IPS DF 6.9 (cell line): ENCODE measurements around the gene FASTKD3.
"Not testable (repeated sequence)": the region's sequence is repeated elsewhere in the genome, so short reads cannot be mapped to it uniquely, and the experiment has no call there.

Experiments
- DNase-seq: peaks from one replicate; pipeline ENCODE4 v3.0.0-alpha.2; 2013; ENCODE audit warnings: low read depth, low spot score
- H3K27ac ChIP-seq: one replicate; pipeline ENCODE4 v1.5.1; 2013; ENCODE audit warnings: low read length, control low read depth
- H3K27me3 ChIP-seq: 2 replicates; pipeline ENCODE4 v1.6.1; 2013; ENCODE audit warnings: mild to moderate bottlenecking, low read length; ENCODE audit not compliant: control insufficient read depth, insufficient read depth
- H3K36me3 ChIP-seq: 2 replicates; pipeline ENCODE4 v1.6.1; 2013; ENCODE audit warnings: low read length; ENCODE audit not compliant: control insufficient read depth, insufficient read depth
- H3K4me1 ChIP-seq: 2 replicates; pipeline ENCODE4 v1.6.1; 2013; ENCODE audit warnings: low read length; ENCODE audit not compliant: control insufficient read depth, insufficient read depth
- H3K4me3 ChIP-seq: 2 replicates; pipeline ENCODE4 v1.5.1; 2013; ENCODE audit warnings: mild to moderate bottlenecking, low read length
- H3K9me3 ChIP-seq: 2 replicates; pipeline ENCODE4 v1.6.1; 2013; ENCODE audit warnings: low read length, inconsistent platforms; ENCODE audit not compliant: control insufficient read depth, insufficient read depth
- WGBS: extraction: QIAGEN DNeasy Blood & Tissue Kit; methylation state at CpG from one replicate; pipeline ENCODE4 v1.1.7; 2013; ENCODE audit warnings: mixed read lengths, missing lambda C conversion rate; ENCODE audit not compliant: insufficient read length, insufficient coverage; 5-methylcytosine and 5-hydroxymethylcytosine counted together

Gene FASTKD3, protein sequence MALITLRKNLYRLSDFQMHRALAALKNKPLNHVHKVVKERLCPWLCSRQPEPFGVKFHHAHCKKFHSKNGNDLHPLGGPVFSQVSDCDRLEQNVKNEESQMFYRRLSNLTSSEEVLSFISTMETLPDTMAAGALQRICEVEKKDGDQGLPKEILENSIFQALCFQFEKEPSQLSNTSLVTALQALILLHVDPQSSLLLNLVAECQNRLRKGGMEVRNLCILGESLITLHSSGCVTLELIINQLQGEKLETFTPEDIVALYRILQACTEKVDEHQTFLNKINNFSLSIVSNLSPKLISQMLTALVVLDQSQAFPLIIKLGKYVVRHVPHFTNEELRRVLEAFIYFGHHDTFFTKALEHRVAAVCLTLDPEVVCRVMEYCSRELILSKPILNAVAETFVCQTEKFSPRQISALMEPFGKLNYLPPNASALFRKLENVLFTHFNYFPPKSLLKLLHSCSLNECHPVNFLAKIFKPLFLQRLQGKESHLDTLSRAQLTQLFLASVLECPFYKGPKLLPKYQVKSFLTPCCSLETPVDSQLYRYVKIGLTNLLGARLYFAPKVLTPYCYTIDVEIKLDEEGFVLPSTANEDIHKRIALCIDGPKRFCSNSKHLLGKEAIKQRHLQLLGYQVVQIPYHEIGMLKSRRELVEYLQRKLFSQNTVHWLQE

DNA sequence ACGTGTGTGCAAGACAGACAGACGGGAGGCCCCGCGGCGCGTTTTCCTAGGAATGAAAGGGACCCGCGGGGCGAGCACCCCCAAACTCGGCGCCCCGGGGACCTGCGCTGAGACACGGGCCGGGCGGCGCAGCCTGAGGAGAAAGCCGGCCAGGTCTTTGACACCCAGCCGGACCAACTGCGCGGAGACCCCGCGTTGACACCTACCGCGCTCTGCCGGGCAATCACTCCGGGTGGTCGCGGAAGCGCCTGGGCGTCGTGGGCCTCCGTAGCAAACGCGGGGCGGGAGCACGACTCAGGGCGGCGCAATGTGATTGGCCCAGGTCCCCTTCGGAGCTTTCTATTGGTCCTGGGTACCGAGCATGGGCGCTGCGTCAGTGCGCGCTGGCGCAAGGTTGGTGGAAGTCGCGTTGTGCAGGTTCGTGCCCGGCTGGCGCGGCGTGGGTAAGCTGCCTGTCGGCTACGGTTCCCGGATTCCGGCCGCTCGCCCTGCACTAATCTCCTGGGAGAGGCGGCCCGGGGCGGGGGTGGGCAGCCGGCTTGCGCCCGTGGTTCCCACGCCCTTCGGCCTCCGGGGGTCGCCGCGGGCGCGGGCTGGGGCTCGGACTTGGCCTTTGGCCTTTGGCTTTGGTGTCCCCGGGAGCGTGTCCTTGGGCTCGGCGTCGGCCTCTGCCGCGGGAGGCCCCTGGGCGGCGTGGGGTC, at the start of gene FASTKD3, which contains the start of gene MTRR:
FASTKD3 (minus strand) TSS at position 259 of the 701 bp plus-strand sequence. CDS start 948 bp downstream, outside the sequence.
MTRR (plus strand) TSS at position 376 of the 701 bp plus-strand sequence. CDS start 1,647 bp downstream, outside the sequence.
- WGBS, result no CpG with 5 or more reads among the region's 83 CpGs
- Histone ChIP-seq H3K4me3 (peak within 1 kb of the TSS; percentile 88), H3K27me3 (no peaks in the 10 kb centered on the region), H3K36me3 (no peaks in the 10 kb centered on the region), H3K27ac (no peak within 1 kb of the TSS), H3K9me3 (no peaks in the 10 kb centered on the region), H3K4me1 (no peaks in the 10 kb centered on the region)
- peak; percentile 80 for DNase-seq

DNA sequence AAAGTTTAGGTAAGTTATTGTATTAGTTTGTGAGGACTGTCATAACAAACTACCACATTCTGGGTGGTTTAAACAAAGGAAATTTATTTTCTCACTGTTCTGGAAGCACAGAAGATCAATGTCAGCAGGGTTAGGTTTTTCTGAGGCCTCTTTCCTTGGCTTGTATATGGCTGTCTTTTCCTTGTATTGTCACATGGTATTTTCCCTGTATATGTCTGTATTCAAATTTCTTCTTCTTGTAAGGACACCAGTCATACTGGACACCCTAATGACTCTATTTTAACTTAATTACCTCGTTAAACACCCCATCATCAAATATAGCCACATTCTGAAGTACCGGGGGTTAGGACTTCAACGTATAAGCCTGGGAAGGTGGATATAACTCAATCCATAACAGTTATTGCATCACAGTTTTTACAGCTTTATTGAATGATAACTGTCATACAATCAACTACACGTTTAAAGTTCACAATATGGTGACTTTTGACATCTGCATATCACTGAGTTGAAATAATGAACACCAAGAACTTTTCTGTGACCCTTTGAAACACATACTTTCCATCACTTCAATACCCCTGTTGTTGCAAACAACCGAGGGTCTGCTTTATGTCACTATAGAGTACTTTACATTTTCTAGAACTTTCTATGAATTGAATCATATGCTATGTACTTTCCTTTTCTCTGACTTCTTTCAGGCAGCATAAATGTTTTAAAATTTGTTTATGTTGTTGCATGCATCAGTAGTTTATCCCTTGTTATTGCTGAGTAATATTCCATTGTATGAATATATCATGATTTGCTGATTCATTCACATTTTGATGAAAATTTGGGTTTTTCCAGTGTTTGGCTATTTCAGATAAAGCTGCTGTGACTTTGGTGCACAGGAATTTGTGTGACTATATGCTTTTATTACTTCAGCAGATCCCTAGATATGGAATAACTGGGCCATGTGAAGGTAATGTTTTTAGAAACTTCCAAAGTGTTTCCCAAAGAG, 48.6 kb upstream of the FASTKD3 start:
- Histone ChIP-seq H3K27ac (no peak overlapping the region), H3K36me3 (no peaks in the 10 kb centered on the region), H3K9me3 (no peaks in the 10 kb centered on the region), H3K4me3 (no peak overlapping the region), H3K27me3 (no peaks in the 10 kb centered on the region), H3K4me1 (no peaks in the 10 kb centered on the region)
- no peak for DNase-seq
- WGBS, result no CpG with 5 or more reads among the region's 5 CpGs

DNA sequence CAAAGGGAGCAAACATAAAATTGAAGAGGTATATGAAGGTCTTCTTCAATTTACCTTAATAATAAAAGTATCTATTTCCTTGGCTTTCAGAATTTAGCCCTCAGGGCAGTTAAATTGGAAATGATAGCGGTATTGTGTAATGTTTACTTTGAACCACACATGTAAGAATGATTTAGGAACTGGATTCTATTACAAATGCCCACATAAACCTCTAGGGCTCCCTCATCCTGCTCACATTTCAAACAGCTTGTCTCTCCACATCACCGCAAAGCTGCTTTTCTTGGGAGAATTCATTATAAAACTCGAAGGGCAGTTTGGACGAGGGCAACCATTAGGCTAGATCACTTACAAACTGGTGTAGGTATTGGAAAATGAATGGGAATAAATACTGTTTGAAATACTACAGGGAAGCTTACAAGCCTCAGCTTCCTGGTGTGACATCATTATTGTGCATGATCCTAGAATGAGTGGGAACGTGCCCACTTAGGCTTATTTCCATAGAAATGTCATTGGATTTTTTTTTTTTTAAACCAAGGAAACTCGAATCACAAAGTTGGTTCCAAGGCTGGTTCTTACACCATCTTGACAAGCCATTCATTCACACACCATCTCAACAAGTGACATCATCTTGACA, 47.5 kb upstream of the FASTKD3 start:
- no peak overlapping the region for H3K4me3 ChIP-seq
- H3K27ac ChIP-seq, result no peak overlapping the region
- H3K27me3 ChIP-seq, result no peaks in the 10 kb centered on the region
- H3K4me1 ChIP-seq, result no peaks in the 10 kb centered on the region
- no peaks in the 10 kb centered on the region for H3K9me3 ChIP-seq
- H3K36me3 ChIP-seq, result no peaks in the 10 kb centered on the region
- WGBS, result no CpG with 5 or more reads among the region's 6 CpGs
- DNase-seq, result no peak

DNA sequence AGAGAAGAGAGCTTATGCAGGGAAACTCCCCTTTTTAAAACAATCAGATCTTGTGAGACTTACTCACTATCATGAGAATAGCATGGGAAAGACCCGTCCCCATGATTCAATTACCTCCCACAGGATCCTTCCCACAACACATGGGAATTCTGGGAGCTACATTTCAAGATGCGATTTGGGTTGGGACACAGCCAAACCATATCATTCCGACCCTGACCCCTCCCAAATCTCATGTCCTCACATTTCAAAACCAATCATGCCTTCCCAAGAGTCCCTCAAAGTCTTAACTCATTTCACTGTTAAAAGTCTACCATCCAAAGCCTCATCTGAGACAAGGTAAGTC, 42.6 kb upstream of the FASTKD3 start:
- not testable (repeated sequence) for H3K4me1 ChIP-seq, DNase-seq, H3K27ac ChIP-seq, H3K27me3 ChIP-seq, H3K4me3 ChIP-seq, H3K9me3 ChIP-seq, H3K36me3 ChIP-seq
- no CpG with 5 or more reads among the region's 3 CpGs for WGBS

DNA sequence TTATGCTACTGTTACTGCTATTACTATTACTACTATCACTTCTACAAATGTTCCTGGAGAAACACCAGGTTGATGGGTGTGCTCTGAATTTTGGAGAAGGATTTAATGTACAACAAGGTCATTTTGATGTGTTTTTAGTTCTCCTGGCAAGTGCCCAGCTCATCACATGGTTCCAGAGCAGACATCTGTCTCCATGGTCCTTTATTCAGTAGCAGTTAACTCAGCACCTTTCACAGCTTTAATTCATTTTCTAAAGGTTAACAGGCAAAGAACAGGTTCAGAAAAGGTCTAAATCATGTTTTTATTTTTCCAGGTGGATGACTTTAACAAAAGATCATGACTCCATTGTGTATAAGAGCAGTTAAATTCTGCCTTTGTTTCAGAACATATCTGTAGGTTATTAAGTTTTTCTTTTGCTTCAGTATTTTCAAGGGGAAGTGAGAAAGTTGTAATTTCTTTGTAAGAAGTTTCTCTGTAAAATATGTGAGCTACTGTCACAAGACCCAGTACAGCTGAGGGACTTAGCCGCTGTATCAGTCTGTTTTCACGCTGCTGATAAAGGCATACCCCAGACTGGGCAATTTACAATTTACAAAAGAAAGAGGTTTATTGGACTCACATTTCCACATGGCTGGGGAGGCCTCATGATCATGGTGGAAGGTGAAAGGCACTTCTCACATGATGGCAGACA, 42.1 kb upstream of the FASTKD3 start:
- Histone ChIP-seq H3K27ac (no peak overlapping the region), H3K4me3 (no peak overlapping the region), H3K9me3 (no peaks in the 10 kb centered on the region), H3K36me3 (no peaks in the 10 kb centered on the region), H3K27me3 (no peaks in the 10 kb centered on the region), H3K4me1 (no peaks in the 10 kb centered on the region)
- DNase-seq, result no peak
- no CpG with 5 or more reads among the region's 2 CpGs for WGBS

DNA sequence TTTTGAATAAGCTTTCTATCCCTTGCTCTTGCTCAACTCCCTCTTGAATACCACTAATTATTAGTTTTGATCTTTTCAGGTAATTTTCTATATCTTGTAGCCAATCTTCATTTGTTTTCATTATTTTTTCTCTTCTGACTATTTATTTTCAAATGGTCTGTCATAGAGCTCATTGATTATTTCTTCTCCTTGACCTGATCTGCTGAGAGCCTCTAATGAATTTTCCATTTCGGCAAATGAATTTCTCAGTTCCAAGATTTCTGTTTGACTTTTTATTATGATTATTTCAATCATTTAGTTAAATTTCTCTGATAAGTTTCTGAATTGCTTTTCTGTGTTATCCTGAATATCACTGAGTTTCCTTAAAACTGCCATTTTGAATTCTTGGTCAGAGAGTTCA, 39.5 kb upstream of the FASTKD3 start:
- H3K36me3 ChIP-seq, result no peaks in the 10 kb centered on the region
- H3K27ac ChIP-seq, result no peak overlapping the region
- DNase-seq, result no peak
- H3K27me3 ChIP-seq, result no peaks in the 10 kb centered on the region
- no peaks in the 10 kb centered on the region for H3K4me1 ChIP-seq
- no CpG with 5 or more reads among the region's 1 CpG for WGBS
- H3K4me3 ChIP-seq, result no peak overlapping the region
- no peaks in the 10 kb centered on the region for H3K9me3 ChIP-seq

DNA sequence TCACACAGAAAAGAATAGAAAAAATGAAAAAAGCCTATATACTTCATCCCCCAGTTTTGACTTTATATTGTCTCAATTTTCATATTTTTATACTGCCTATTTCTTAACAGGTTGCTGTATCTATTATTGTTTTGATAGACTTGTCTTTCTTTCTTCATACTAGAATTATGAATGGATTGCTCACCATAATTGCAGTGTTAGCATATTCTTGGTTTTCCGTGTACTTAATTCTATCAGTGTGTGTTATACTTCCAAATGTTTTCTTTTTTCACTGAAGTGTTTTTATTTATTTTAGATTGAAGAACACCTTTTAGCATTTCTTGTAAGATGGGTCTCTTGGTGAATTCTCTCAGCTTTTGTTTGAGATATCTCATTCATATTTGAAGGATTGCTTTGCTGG, 38.8 kb upstream of the FASTKD3 start:
- no CpG with 5 or more reads among the region's 1 CpG for WGBS
- H3K9me3 ChIP-seq, result no peaks in the 10 kb centered on the region
- no peaks in the 10 kb centered on the region for H3K27me3 ChIP-seq
- H3K4me1 ChIP-seq, result no peaks in the 10 kb centered on the region
- H3K4me3 ChIP-seq, result no peak overlapping the region
- no peak for DNase-seq
- H3K27ac ChIP-seq, result no peak overlapping the region
- no peaks in the 10 kb centered on the region for H3K36me3 ChIP-seq

DNA sequence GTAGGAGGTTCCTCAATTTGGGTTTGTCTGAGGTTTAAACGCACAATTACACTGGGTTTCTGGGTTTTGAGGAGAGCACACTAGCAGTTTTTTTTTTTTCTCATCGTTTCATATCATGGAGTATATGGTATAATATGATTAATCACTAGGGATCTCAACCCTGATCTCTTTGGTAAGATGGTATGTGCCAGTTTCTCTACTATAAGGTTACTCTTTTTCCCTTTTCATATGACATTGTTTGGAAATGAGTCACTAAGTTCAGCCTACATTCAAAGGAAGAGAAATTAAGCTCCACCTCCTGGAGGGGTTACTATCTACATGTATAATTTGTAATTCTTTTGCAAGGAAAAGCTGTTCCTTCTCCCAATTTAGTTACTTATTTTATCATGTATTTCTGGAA, 35.3 kb upstream of the FASTKD3 start:
- WGBS, result no CpG with 5 or more reads among the region's 2 CpGs
- peaks cover 8% of the 10 kb centered on the region; the same call in 1 of the 2 replicates for H3K36me3 ChIP-seq
- DNase-seq, result no peak
- H3K4me1 ChIP-seq, result no peaks in the 10 kb centered on the region
- no peaks in the 10 kb centered on the region for H3K9me3 ChIP-seq
- H3K27ac ChIP-seq, result no peak overlapping the region
- no peak overlapping the region for H3K4me3 ChIP-seq
- H3K27me3 ChIP-seq, result no peaks in the 10 kb centered on the region
